ENCODE results near the gene TAF6.

- TF ChIP-seq CTCF (IDR thresholded peaks at IDR 0.05) (no peak), POLR2A (IDR thresholded peaks at IDR 0.05) (no peak)
Observed at GRCh38 chr7:100063376-100063775, 55.8 kb downstream of the TAF6 start.

Data from Peyer's patch (tissue), 4 donors.